HUES64 (cell line): Measurements from ENCODE around the gene GPER1.
"Not testable (repeated sequence)": the region's sequence is repeated elsewhere in the genome, so short reads cannot be mapped to it uniquely, and the experiment has no call there.

Experiments used
- H3K27ac ChIP-seq: 2 replicates; pipeline ENCODE4 v1.7.0; 2013; ENCODE audit warnings: low read depth, low read length, inconsistent platforms
- H3K27me3 ChIP-seq: 2 replicates; pipeline ENCODE4 v1.6.1; 2013; ENCODE audit warnings: mild to moderate bottlenecking, low read length; ENCODE audit not compliant: insufficient read depth
- H3K36me3 ChIP-seq: 2 replicates; pipeline ENCODE4 v1.6.1; 2013; ENCODE audit warnings: mild to moderate bottlenecking, low read length; ENCODE audit not compliant: insufficient read depth
- H3K4me1 ChIP-seq: 2 replicates; pipeline ENCODE4 v1.6.1; 2013; ENCODE audit warnings: mild to moderate bottlenecking, low read length, moderate library complexity; ENCODE audit not compliant: insufficient read depth
- H3K4me3 ChIP-seq: 2 replicates; pipeline ENCODE4 v1.5.1; 2013; ENCODE audit warnings: mild to moderate bottlenecking, low read length, moderate library complexity
- H3K9ac ChIP-seq: 2 replicates; pipeline ENCODE4 v1.6.1; 2013; ENCODE audit warnings: mild to moderate bottlenecking, low read depth, low read length
- H3K9me3 ChIP-seq: 2 replicates; pipeline ENCODE4 v1.6.1; 2013; ENCODE audit warnings: low read depth, low read length; ENCODE audit not compliant: insufficient read depth
- WGBS: fragments of 150-250, 120-280 bp; methylation state at CpG from one replicate; pipeline ENCODE4 v1.1.7; 2013; ENCODE audit warnings: missing lambda C conversion rate; 5-methylcytosine and 5-hydroxymethylcytosine counted together

The GPER1 gene

DNA sequence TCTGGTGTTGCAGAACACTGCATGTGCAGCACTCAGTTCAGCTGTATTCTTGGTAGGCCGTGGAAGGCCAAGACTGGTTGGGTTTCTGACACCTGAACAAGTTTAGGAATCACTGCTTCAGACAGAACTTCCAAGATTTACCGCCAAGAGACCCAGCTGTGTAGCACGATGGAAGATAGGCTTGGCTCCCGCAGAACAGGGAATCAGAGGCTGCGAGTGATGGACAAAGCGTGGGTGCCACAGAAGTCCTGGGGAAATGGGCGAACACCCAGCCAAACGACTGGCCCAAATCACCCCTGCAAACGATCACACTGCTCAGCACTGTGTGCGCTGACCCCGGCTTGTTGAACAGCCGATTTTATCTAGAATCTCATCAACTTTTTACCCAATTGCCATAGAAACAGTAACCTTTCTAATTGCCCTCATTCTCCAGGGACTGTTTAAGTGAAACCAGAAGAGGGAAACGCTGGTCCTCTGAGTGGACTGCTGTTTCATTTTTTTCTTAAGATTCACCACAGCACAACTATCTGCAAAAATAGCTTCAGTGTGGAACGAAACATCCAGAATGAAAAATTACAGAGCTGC, 54.2 kb downstream of the GPER1 start:
- Histone ChIP-seq H3K4me3 (no peak overlapping the region), H3K27ac (no peak overlapping the region), H3K9ac (no peak overlapping the region), H3K36me3 (no peaks in the 10 kb centered on the region), H3K27me3 (no peaks in the 10 kb centered on the region), H3K4me1 (no peaks in the 10 kb centered on the region), H3K9me3 (no peaks in the 10 kb centered on the region)
- WGBS = 88% methylated on average over 14 of the region's 14 CpGs

DNA sequence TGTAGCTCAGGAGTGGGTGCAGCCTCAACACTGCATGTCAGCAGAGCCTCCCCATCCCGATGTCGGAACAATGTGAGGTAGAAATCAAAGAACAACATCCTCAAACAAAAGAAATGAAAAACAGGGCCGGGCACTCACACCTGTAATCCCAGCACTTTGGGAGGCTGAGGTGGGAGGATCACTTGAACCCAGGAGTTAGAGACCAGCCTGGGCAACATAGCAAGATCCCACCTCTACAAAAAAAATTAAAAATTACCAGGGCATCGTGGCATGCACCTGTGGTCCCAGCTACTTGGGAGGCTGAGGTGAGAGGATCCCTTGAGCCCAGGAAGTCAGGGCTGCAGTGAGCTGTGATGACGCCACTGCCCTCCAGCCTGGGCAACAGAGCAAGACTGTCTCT, 55.1 kb downstream of the GPER1 start:
- not testable (repeated sequence) for H3K27me3 ChIP-seq, H3K4me1 ChIP-seq, H3K36me3 ChIP-seq, H3K27ac ChIP-seq, H3K4me3 ChIP-seq, H3K9me3 ChIP-seq, H3K9ac ChIP-seq
- 87% methylated on average over 5 of the region's 5 CpGs for WGBS
